ENCODE results near the gene ATP5PO.

The ATP5PO gene

DNA sequence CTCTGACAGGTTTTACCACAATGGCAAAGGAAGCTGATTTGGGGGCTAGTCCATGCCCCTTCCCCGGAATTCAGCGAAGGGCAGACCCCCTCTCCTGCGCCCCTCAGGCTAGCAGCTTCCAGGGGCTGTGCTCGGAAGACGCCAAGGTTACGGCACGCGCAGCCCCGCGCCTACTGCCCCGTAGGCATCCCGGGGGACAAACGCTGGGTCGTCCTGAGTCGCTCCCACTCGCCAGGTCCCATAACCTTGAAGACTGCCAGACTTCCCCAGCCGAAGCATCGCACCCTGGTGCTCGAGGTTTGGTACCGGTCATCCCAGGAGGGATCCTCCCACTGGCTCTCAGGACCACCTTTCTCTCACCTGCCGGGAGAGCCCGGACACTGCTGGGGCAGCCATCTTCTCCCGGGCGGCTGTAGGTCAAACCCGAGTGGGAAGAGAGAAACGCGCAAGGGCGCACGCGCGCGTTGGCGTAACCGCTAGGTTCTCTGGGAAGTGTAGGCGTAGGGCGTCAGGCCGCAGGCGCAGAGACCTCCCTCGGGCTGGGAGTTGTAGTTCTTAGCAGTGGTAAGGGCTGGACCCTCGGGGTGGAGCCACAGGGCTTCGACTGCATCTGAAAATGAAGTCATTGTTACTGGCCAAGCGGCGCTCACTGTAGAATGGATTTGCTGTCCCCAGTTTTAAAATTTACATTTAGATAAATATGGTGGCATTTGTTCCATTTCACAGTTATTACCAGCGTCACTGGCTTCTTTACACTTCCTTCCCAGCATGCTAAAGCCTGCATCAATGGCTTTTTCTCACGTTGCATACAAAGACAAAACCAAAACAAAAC is at the start of gene ATP5PO:
Gene ATP5PO (minus strand): TSS at position 437 of the 832 bp plus-strand sequence. CDS start 41 bp downstream, at position 396.
- FAIRE-seq = peak; percentile 90

DNA sequence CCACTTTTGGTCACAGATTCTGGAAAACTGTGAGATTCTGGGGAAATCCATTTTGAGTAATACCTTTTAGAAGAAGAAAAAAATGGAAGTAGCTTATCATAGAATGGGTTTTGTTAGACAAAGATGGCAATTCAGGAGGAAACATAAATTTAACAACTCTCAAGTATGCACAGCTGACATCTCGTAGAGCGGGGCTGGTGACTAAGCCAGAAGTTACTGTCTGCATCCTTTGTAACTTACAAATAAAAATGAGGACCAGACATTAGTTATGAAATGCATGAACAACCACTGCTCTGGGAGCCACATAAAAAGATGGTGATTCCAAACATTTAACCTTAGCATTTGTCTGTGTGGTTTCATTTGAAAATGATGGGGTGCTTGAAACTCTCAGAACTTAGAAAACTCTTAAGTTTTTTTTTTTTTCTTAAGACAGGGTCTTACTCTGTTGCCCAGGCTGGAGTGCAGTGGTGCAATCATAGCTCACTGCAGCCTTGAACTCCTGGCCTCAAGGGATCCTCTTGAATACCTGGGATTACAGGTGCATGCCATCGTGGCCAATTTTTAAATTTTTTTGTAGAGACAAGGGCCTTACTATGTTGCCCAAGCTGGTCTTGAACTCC is 49.2 kb upstream of the ATP5PO start:
- FAIRE-seq = no peak

DNA sequence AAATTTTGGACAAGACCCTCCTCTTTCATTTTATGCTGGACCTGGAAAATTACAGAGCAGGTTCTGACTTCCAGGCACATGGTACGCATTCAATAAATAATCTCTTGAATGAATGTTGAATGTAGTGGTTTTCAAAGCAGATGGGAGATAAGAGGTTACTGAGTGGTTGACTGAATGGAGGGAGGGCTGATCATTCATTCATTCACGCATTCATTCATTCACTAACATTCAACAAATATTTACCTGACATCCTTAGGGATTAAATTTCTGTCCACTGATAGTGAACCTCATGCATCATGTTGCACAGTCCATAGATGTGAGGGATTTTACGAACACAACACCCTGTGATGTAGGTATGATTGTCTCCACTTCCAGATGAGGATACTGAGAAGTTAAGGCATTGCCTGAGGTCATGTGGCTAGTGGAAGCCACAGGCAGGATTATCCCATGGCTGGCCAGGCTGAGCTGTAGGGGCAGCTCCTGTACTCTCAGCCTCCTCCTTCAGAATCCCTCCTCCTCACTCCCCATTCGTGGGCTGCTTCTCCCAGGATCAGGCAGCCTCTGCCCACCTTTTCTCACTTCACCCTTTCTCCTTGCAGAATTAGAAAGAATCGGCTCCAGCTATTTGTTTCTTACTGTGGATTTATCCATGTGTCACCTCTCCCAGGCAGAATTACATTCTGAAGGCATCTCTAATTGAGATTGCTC is 48.4 kb upstream of the ATP5PO start:
- FAIRE-seq = no peak

- no peak for FAIRE-seq
Observed at GRCh38 chr21:33962290-33962689, 46.7 kb upstream of the ATP5PO start.

- FAIRE-seq = no peak
Observed at GRCh38 chr21:33961061-33961460, 45.5 kb upstream of the ATP5PO start.

- FAIRE-seq = peak; percentile 19
Observed at GRCh38 chr21:33959680-33960079, 44.1 kb upstream of the ATP5PO start.

DNA sequence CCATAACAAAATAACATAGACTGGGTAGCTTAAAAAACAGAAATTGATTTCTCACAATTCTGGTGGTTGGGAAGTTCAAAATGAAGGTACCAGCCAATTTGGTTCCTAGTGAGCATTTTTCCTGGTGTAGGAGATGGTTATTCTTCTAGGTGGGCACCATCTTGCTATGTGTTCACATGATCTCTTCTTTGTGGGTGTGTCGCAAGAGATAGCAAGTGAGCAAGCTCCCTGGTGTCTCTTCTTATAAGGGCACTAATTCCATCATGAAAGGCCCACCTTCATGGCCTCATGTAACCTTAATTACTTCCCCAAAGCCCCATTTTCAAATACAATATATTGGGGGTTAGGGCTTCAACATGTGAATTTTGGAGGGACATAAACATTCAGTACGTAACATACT is 38.8 kb upstream of the ATP5PO start:
- no peak for FAIRE-seq

GRCh38 chr21:33951276-33952178 is 35.9 kb upstream of the ATP5PO start:
- no peak for FAIRE-seq

- FAIRE-seq = peak; percentile 80
Observed at GRCh38 chr21:33950431-33951079, 35.0 kb upstream of the ATP5PO start.

GRCh38 chr21:33949516-33950430 is 34.2 kb upstream of the ATP5PO start:
- FAIRE-seq = no peak

GRCh38 chr21:33948951-33949444 is 33.4 kb upstream of the ATP5PO start:
- FAIRE-seq = no peak

DNA sequence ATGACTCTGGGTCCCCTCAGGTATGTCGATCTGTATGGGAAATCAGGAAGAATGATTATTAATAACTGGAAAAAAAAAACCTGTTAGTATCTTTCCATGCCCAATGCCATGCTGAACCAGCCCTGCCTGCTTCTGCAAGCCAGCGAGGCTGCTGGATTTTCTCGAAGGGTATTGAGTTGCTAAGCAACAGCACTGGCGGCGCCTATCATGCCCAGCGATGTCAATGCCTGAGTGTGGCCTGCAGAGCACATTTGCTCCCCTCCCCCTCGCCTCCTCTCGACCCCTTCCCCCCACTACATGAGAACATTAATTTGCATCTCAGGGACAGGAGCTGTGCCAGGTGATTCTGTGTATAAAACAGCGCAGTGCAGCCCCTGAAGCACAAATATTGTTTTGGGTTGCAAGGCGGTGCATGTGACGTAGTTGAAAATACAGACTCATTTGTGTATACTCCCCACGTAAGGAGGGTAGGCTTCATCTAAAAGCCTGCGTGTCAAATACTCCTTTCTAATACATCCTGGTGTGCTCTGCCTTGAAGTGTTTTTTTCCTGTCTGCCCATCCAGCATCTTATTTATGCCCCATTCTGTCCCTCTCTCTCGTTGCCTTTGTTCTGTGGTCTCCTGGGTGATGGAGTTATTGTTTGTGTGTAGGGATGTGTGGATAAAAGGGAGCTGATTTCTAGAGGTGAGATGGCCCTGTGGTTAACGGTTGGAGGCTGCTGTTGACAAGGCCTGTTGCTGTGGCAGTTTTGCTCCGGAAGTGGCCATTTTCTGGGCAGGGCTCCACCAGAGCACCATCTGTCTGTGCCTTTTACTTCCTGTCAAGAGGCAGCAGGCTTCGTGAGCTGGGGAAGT is 32.7 kb upstream of the ATP5PO start:
- FAIRE-seq = no peak

GRCh38 chr21:33947451-33948095 is 32.0 kb upstream of the ATP5PO start:
- no peak for FAIRE-seq

DNA sequence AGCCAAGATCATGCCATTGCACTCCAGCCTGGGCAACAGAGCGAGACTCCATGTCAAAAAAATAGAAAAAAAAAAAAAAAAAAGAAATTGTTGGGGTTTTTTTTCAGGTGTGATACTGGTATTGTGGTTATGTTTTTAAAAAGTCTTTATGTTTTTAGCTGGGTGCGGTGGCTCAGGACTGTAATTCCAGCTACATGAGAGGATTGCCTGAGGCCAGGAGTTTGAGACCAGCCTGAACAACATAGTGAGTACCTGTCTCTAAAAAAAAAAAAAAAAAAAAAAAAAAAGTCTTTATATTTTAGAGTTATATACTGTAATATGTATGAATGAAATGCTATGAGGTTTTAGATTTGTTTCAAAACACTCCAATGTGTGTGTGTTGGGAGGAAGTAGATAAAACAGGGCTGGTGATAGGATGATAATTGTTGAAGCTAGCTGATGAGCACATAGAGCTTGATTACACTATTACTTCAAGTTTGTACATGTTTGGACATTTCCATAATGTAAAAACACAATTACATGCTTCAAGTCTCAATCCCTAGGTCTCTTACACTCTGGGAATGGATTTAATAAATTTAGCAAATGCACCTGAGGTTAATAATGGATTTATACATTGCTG is 30.2 kb upstream of the ATP5PO start:
- no peak for FAIRE-seq

GRCh38 chr21:33944185-33944763 is 28.7 kb upstream of the ATP5PO start:
- no peak for FAIRE-seq

- FAIRE-seq = no peak
Observed at GRCh38 chr21:33943293-33943692, 27.7 kb upstream of the ATP5PO start.

- FAIRE-seq = no peak
Observed at GRCh38 chr21:33942426-33942825, 26.8 kb upstream of the ATP5PO start.

DNA sequence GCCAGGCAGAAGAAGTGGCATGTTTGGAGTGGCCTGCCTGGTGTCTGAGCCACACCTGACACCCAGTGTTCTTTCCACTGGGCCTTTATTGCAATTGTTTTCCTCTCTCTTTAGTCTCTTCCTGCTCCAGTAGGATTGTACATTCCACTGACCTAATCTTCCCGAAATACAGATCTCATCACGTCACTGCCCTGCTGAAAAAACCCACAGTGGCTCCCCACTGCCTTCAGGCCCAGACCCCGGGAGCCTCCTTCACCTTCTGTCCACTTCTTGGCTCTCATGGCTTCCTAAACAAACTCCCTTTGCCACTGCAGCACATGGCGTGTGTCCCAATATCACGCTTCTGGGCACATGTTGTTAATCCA is 25.3 kb upstream of the ATP5PO start:
- FAIRE-seq = no peak

Data from A204.1 (cell line).